HFF-Myc (cell line): Measurements from ENCODE around the gene TMEM60.

Experiments used
- DNase-seq: peaks from one replicate; pipeline ENCODE4 v3.0.0-alpha.2; 2011; ENCODE audit warnings: low read depth; ENCODE audit errors: extremely low read depth
- H3K4me3 ChIP-seq: replicated peaks from 2 replicates; pipeline ENCODE4 v1.5.1; 2011; ENCODE audit warnings: low read depth, mild to moderate bottlenecking, control low read depth, low read length
- TF ChIP-seq, protein P1 (sequence below): IDR thresholded peaks from 2 replicates; pipeline ENCODE4 v1.5.1; 2012; ENCODE audit warnings: mild to moderate bottlenecking, low read depth, low read length, control low read depth; ENCODE audit errors: missing control alignments

The TMEM60 gene

DNA sequence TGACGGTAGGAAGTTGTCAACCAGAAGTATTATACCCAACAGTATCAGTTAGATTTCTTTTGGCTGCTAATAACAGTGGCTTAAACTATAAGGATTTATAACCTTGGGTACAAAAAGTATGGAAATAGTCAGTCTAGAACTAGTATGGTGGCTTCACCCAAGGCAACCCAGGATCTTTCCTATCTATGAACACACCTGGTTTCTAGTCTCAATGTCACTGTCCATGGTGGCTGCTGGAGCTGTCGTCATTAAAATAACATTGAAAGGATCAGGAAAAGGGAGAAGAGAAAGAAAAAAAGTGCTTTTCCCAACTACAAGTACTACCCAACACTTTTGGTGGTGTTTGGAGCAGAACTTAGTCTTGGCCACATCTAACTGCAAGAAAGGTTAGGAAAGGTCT is 28.1 kb upstream of the TMEM60 start:
- H3K4me3 ChIP-seq = no peak overlapping the region
- no peak for DNase-seq
- TF ChIP-seq, protein P1, sequence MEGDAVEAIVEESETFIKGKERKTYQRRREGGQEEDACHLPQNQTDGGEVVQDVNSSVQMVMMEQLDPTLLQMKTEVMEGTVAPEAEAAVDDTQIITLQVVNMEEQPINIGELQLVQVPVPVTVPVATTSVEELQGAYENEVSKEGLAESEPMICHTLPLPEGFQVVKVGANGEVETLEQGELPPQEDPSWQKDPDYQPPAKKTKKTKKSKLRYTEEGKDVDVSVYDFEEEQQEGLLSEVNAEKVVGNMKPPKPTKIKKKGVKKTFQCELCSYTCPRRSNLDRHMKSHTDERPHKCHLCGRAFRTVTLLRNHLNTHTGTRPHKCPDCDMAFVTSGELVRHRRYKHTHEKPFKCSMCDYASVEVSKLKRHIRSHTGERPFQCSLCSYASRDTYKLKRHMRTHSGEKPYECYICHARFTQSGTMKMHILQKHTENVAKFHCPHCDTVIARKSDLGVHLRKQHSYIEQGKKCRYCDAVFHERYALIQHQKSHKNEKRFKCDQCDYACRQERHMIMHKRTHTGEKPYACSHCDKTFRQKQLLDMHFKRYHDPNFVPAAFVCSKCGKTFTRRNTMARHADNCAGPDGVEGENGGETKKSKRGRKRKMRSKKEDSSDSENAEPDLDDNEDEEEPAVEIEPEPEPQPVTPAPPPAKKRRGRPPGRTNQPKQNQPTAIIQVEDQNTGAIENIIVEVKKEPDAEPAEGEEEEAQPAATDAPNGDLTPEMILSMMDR = no peak

DNA sequence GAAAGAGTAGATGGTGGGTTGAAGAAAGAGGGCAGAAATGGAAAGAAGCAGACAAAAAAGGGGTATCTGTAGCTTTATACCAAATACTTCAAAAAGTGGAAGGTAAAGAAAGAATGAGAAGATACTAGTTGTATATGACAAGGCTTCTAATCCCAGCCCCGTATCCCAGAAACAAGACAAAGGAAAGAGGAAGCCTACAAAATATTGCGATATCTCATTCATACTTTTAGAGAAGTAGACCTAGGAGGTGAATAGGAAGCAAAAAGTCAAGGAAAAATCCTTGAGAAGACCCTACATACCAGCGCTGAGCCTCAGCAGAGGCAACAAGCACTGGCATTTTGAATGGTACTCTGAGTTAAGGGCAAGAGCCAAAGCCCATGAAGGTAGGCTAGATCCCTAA is 26.9 kb upstream of the TMEM60 start:
- no peak overlapping the region for H3K4me3 ChIP-seq
- DNase-seq = no peak
- TF ChIP-seq, protein P1 = no peak

DNA sequence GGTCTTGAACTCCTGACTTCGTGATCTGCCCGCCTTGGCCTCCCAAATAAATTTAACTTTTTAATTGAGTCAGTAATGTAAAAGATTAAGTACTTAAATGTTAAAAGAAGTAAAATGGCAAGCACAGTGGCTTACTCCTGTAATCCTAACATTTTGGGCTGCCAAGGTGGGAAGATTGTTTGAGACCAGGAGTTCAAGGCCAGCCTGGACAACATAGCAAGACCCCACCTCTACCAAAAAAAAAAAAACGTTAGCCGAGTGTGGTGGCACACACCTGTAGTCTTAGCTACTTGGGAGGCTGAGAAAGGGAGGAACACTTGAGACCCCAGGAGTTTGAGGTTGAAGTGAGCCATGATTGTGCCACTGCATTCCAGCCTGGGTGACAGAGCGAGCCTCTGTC is 26.4 kb upstream of the TMEM60 start:
- H3K4me3 ChIP-seq = no peak overlapping the region
- DNase-seq = no peak
- TF ChIP-seq, protein P1 = no peak

DNA sequence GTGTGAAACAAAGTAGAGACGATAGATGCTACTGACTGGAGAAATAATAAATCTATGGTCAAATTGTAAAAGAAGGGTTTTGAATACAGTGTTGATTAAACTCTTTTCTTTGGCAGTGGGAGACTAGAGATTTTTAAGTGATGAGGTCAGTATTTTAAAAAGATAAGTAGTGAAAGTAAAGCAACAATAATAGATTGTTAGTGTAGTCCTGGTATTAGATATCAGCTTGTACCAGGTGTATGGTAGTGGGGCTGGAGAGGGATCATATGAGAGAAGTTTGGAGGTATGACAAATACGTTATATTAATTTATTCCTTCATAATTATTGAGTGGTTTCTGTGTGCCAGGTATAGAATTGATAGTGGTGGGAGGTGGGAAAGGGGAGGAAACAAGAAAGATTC is 25.6 kb upstream of the TMEM60 start:
- no peak for DNase-seq
- H3K4me3 ChIP-seq = no peak overlapping the region
- TF ChIP-seq, protein P1 = no peak

DNA sequence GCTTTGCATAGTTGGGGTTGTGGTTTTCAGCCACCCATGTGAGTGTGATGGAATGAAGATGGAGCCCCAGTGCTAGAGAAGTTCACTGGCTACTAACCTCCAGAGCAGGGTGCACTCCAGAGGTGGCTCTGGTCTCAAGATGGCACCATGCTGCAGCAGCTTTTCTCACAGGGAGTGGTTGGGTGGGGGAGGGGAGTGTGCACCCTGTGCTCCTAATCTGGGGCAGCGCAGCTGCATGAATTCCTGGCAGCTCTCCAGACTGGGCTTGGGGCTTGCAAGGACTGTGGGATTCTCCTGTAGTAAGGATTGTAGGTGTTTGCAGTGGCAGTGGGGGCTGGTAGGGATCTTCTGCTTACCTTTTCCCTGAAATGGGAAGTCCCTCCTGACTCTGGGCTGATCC is 24.0 kb upstream of the TMEM60 start:
- TF ChIP-seq, protein P1 = no peak
- no peak for DNase-seq
- no peak overlapping the region for H3K4me3 ChIP-seq

DNA sequence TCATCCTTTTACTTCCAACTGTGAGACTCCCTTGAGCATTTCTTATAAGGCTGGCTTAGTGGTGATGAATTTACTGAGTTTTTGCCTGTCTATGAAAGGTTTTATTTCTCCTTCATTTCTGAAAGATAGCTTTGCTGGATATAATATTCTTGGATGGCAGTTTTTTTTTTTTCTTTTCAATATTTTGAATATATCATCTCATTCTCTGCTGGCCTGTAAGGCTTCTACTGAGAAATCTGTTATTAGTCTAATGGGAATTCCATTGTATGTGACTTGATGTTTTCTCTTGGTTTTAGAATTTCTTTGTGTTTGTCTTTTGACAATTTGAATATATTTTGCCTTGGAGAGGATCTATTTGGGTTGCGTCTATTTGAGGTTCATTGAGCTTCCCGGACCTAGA is 22.7 kb upstream of the TMEM60 start:
- TF ChIP-seq, protein P1 = no peak
- DNase-seq = no peak
- H3K4me3 ChIP-seq = no peak overlapping the region

DNA sequence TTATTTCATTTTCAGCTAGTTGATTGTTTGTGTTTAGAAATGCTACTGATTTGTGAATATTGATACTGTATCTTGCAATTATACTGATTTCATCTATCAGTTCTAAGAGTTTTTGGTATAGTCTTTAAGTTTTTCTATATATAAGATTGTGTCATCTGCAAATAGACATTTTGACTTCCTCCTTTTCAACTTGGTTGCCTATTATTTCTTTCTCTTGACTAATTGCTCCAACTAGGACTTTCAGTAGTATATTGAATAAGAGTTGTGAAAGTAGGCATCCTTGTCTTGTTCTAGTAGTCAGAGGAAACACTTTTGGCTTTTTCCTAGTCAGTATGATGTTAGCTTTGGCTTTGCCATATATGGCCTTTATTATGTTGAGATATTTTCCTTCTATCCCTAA is 20.8 kb upstream of the TMEM60 start:
- DNase-seq = no peak
- H3K4me3 ChIP-seq = no peak overlapping the region
- TF ChIP-seq, protein P1 = no peak
